Measurements from ENCODE around the gene TUBB3. TPM values are rescaled to one million over a fixed set of nuclear protein-coding genes. Genes with fewer than 3 reads are reported as not detected.

Gene TUBB3
- total and polyA plus RNA-seq, 2 of the 8 experiments (the other 6 are each of a cell fraction or from before 2014, with no cell fraction given): 275 to 393 TPM

DNA sequence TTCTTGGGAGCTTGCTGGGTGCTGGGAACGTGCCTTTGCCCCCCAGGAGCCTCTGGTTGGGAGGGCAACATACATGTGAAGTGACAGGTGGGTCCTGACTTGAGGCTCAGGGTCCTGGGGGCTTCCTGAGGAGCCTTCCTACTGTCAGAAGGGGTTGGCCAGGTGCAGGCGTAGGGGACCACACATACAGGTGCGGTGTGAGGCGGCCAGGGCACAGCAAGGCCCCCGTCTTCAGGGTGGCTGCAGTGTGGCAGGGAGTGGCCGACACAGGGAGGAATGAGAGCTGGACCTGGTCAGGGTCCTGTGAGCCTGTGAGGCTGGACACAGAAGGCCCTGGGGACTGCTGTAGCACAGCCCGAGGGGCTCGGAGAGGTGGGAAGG, 39.1 kb upstream of the TUBB3 start:
- ChIA-PET POLR2A (ENCODE audit: partially characterized antibody) (no interaction called here), CTCF (ENCODE audit: partially characterized antibody) (interaction anchor here (1.0 kb wide), 1 partner anchor 26 kb away, joined by 3 read pairs; no protein-coding TSS in a partner anchor)
- Histone ChIP-seq H3K4me1 (replicated peaks in 1 of 4; ENCODE audit: control insufficient read depth in 3 of 4, insufficient read depth in 4 of 4, low read length in 3 of 4) (no peaks in the 10 kb centered on the region), H3K56ac (replicated peaks; ENCODE audit: insufficient read length, low read depth, low read length) (no peak overlapping the region), H3K27me3 (replicated peaks in 1 of 4; ENCODE audit: control insufficient read depth in 3 of 4, extremely low read depth in 1 of 4, insufficient read depth in 3 of 4, low read length in 3 of 4) (no peaks in the 10 kb centered on the region), H3K79me1 (ENCODE audit: low read depth, low read length) (peaks cover 2% of the 10 kb centered on the region), H4K8ac (ENCODE audit: extremely low read depth, insufficient read depth, low read length) (no peak overlapping the region), H3K9ac (replicated peaks in 1 of 4; ENCODE audit: extremely low read depth in 1 of 4, low read depth in 3 of 4, low read length in 3 of 4) (no peak overlapping the region), H2AK5ac (ENCODE audit: low read depth, low read length) (no peak overlapping the region), H2BK12ac (ENCODE audit: low read depth, low read length) (no peak overlapping the region), H2BK120ac (replicated peaks; ENCODE audit: low read depth, low read length) (no peak overlapping the region), H2BK15ac (ENCODE audit: low read length) (no peak overlapping the region), H3K23ac (ENCODE audit: insufficient read length) (no peak overlapping the region), H3K4ac (replicated peaks; ENCODE audit: insufficient read length, low read depth, low read length) (no peak overlapping the region), H4K91ac (replicated peaks; ENCODE audit: insufficient read length, low read length) (no peak overlapping the region), H3K4me3 (ENCODE audit: extremely low read depth in 1 of 4, insufficient read depth in 2 of 4, low read depth in 3 of 4, low read length in 4 of 4) (no peak overlapping the region), H3K79me2 (ENCODE audit: control insufficient read depth in 1 of 2, insufficient read depth in 2 of 2, low read length in 2 of 2) (peaks cover 3 to 10% of the 10 kb centered on the region in 2 experiments; a peak in 3 of 4 replicates), H3K18ac (ENCODE audit: extremely low read depth, low read length) (no peak overlapping the region), H2BK5ac (ENCODE audit: low read depth, low read length) (no peak overlapping the region), H3K27ac (ENCODE audit: low read depth, low read length) (no peak overlapping the region), H4K5ac (ENCODE audit: insufficient read length, low read depth, low read length) (no peak overlapping the region), H3K4me2 (ENCODE audit: insufficient read depth in 1 of 2, low read depth in 2 of 2, low read length in 2 of 2) (no peak overlapping the region), H3K23me2 (ENCODE audit: low read depth, low read length) (no peaks in the 10 kb centered on the region), H2BK20ac (ENCODE audit: low read length) (no peak overlapping the region), H3K14ac (ENCODE audit: insufficient read length) (no peak overlapping the region), H3K36me3 (ENCODE audit: control insufficient read depth in 2 of 4, insufficient read depth in 4 of 4, low read length in 3 of 4) (peaks cover 10 to 42% (median 31%) of the 10 kb centered on the region in 4 experiments), H2AFZ (ENCODE audit: low read length) (no peak overlapping the region), H4K20me1 (replicated peaks in 1 of 2; ENCODE audit: control insufficient read depth in 1 of 2, insufficient read depth in 2 of 2, low read length in 2 of 2) (peaks cover 0 to 13% of the 10 kb centered on the region in 2 experiments), H3K9me3 (ENCODE audit: insufficient read depth in 2 of 2, low read depth in 1 of 2, low read length in 1 of 2) (peaks cover 0 to 3% of the 10 kb centered on the region in 2 experiments; a peak in 1 of 4 replicates)
- 89% methylated on average over 8 of the region's 8 CpGs; no CpG with 5 or more reads in 1 of the 2 experiments for WGBS, 2 experiments (ENCODE audit: extremely low coverage in 1 of 2, insufficient coverage in 1 of 2, insufficient read length in 1 of 2, insufficient replicate concordance in 2 of 2, low coverage in 1 of 2, low lambda C conversion rate in 2 of 2, missing lambda C conversion rate in 1 of 2)
- DNase-seq (ENCODE audit: low read depth in 1 of 2, low spot score in 2 of 2) (no peak), FAIRE-seq (no peak)
- TF ChIP-seq TAF7 (optimal IDR thresholded peaks at IDR 0.05; ENCODE audit: borderline replicate concordance, low read depth, low read length) (no peak), SIN3A (conservative IDR thresholded peaks at IDR 0.05 in 1 of 2, IDR thresholded peaks at IDR 0.05 in 1 of 2; ENCODE audit: low read depth in 1 of 2, low read length in 2 of 2) (no peak), BCL11A (IDR thresholded peaks at IDR 0.05; ENCODE audit: low read depth in 2 of 2, low read length in 2 of 2) (no peak), CBX8 (IDR thresholded peaks at IDR 0.05; ENCODE audit: borderline replicate concordance, low read depth, low read length) (no peak), TAF1 (IDR thresholded peaks at IDR 0.05; ENCODE audit: low read depth, low read length) (no peak), SAP30 (IDR thresholded peaks at IDR 0.05; ENCODE audit: insufficient read depth, insufficient replicate concordance, low read length) (no peak), ATF2 (IDR thresholded peaks at IDR 0.05; ENCODE audit: low read length) (no peak), NRF1 (IDR thresholded peaks at IDR 0.05; ENCODE audit: low read depth, low read length) (no peak), SIRT6 (IDR thresholded peaks at IDR 0.05; ENCODE audit: low read length) (no peak), JUND (IDR thresholded peaks at IDR 0.05; ENCODE audit: low read length) (no peak)
